OCI-LY7 (cell line): Measurements from ENCODE around the gene MOK.

Source experiments
- CTCF ChIP-seq: fragments of 200-600 bp; sonication (generic); conservative IDR thresholded peaks from 2 replicates; pipeline ENCODE4 v1.5.1; 2014; ENCODE audit warnings: mild to moderate bottlenecking, antibody characterized with exemption, low read length, moderate library complexity, mixed read lengths
- EZH2phosphoT487 ChIP-seq: fragments of 200-600 bp; sonication (generic); IDR thresholded peaks from 2 replicates; pipeline ENCODE4 v1.6.1; 2018; ENCODE audit warnings: low read depth, borderline replicate concordance, mild to moderate bottlenecking, mixed run types, antibody characterized with exemption, low read length, moderate library complexity, mixed read lengths

GRCh38 chr14:102187568-102188001 lies 117.4 kb downstream of the MOK start:
- no peak for TF ChIP-seq CTCF
- no peak for TF ChIP-seq EZH2phosphoT487
